Activated CD8-positive, alpha-beta memory T cell treated with anti-CD3 and anti-CD28 coated beads for 1 hour (primary cell): ENCODE measurements around the gene NPIPA8.
"Not testable (repeated sequence)": the region's sequence is repeated elsewhere in the genome, so short reads cannot be mapped to it uniquely, and the experiment has no call there.

Source experiments
- DNase-seq, 2 donors: peaks; one replicate each; pipeline ENCODE4 v3.0.0-alpha.2; 2020; ENCODE audit warnings: low read depth in 1 of 2; ENCODE audit errors: extremely low read depth in 1 of 2

NPIPA8 gene

DNA sequence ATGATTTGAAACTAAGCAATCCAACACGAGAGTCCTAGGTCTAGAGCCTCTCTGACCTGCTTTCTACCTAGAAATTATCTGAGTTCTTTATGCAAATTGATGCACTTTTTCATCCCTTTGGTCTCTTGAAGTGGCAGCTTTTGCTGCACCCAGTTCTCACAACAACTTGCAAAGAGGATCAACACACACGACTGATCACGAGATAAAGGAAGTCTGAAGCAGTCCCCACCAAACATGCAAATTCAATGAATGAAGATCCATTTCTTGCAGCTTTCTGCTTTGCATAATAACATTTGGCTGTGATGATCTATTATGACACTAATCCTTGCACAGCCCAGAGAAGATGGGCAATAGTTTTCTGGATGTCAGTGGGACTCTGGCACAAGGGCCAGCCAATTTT, 56.2 kb downstream of the NPIPA8 start:
- not testable (repeated sequence) for DNase-seq

DNA sequence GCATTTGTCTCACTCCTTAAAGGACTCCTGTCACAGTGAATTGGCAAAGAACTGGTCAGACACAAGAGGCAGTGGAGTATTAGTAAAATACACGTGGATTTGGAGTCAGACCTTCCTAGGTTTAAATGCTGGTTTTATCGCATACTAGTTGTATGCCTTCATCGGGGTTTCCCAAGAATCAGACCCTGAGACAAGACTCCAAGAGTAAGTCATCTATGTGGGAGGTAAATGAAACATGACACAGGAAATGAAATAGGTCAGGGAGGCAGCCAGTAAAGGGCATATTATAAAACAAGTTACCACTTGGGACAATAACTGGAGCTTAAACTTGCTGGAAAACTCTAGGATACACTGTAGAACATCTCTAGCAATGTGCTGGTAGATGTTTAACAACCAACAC, 59.8 kb downstream of the NPIPA8 start:
- DNase-seq = not testable (repeated sequence)

DNA sequence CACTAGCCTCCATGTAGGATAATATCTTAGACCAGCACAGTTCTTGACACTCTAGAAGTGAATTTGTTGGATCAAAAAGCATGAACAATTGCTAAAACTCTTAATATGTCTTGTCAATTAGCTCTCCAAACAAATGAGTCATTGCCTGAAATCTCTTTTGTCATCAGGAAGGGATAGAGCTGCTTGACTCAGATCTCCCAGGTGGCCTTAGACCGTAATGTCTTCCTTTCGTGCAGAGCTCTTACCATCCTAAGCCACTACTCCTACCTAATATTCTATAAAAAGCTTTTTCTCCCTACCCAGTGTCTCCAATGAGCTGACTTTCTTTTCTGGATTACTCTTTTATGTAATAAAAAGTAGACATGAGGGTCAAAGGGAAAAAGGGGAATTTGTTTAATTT, 66.4 kb downstream of the NPIPA8 start:
- not testable (repeated sequence) for DNase-seq
